HL-60 (cell line): ENCODE data around the gene DDR2.

ENCODE experiments used
- CTCF ChIP-seq: IDR thresholded peaks from one replicate; pipeline ENCODE4 v1.5.1; 2011; ENCODE audit warnings: low read length, control low read depth, inconsistent platforms; ENCODE audit not compliant: insufficient read depth
- GABPA ChIP-seq: IDR thresholded peaks from 2 replicates; pipeline ENCODE4 v1.6.1; 2012; ENCODE audit warnings: low read depth
- POLR2AphosphoS5 ChIP-seq: IDR thresholded peaks from 2 replicates; pipeline ENCODE4 v1.6.1; 2012; ENCODE audit warnings: low read depth
- SPI1 ChIP-seq: IDR thresholded peaks from 2 replicates; pipeline ENCODE4 v1.6.1; 2012; ENCODE audit warnings: low read depth, mild to moderate bottlenecking, borderline replicate concordance

GRCh38 chr1:162728573-162728972, 96.3 kb downstream of the DDR2 start:
- no peak for TF ChIP-seq GABPA
- no peak for TF ChIP-seq SPI1
- TF ChIP-seq CTCF = no peak
- no peak for TF ChIP-seq POLR2AphosphoS5
